B cell (primary cell): ENCODE results near the gene NBAS. TPM values are rescaled to one million over a fixed set of nuclear protein-coding genes. Genes with fewer than 3 reads are reported as not detected.
"Not testable (repeated sequence)": the region's sequence is repeated elsewhere in the genome, so short reads cannot be mapped to it uniquely, and the experiment has no call there.

ENCODE experiments used
- ATAC-seq: fragments of 200-7000 bp; cut with Tn5 transposase; one replicate; pipeline ENCODE4 v1.10.0; 2021; ENCODE audit warnings: low read depth, mild to moderate bottlenecking, moderate number of reproducible peaks, moderate library complexity
- CTCF ChIA-PET: fragments of 350-600 bp; sonication (Branson Sonifier 250); formaldehyde crosslinking; loops from one replicate; lab custom pipeline; 2021; ENCODE audit warnings: antibody characterized with exemption, inconsistent platforms; lab: Charles Lee
- POLR2A ChIA-PET: fragments of 350-600 bp; sonication (Branson Sonifier 250); formaldehyde crosslinking; loops from one replicate; lab custom pipeline; 2021; ENCODE audit warnings: antibody characterized with exemption; lab: Charles Lee
- DNase-seq: peaks from one replicate; pipeline ENCODE4 v3.0.0; 2013
- H2AFZ ChIP-seq: 2 replicates; pipeline ENCODE4 v1.6.1; 2012; ENCODE audit warnings: mild to moderate bottlenecking, low read depth, low read length; ENCODE audit not compliant: insufficient read depth, poor library complexity, severe bottlenecking
- H3K27ac ChIP-seq, 2 donors: 1 replicate in 1 of 2; 2 replicates in 1 of 2; pipeline ENCODE4 v1.5.1; 2012 to 2013; ENCODE audit warnings: low read length in 2 of 2, mild to moderate bottlenecking in 2 of 2, moderate library complexity in 1 of 2
- H3K27me3 ChIP-seq, 4 experiments: fragments of 200-600 bp in 1 of 4; sonication (generic) in 1 of 4; replicated peaks in 1 of 4; 1 replicate in 2 of 4; 2 replicates in 2 of 4; pipeline versions ENCODE4 v1.6.1 to v1.7.0; 2013 to 2016; ENCODE audit warnings: low read length in 3 of 4, mild to moderate bottlenecking in 2 of 4, mixed read lengths in 1 of 4, moderate library complexity in 1 of 4; ENCODE audit not compliant: insufficient read depth in 4 of 4, control insufficient read depth in 3 of 4; ENCODE audit errors: control extremely low read depth in 1 of 4
- H3K36me3 ChIP-seq, 2 experiments: replicated peaks in 1 of 2; 1 replicate in 1 of 2; 2 replicates in 1 of 2; pipeline versions ENCODE4 v1.6.1 to v1.7.1; 2013; ENCODE audit warnings: low read length in 1 of 2; ENCODE audit not compliant: insufficient read depth in 2 of 2, control insufficient read depth in 1 of 2; ENCODE audit errors: control extremely low read depth in 1 of 2, extremely low read depth in 1 of 2
- H3K4me1 ChIP-seq, 2 donors: fragments of 200-600 bp in 1 of 2; sonication (generic) in 1 of 2; 1 replicate in 1 of 2; 2 replicates in 1 of 2; pipeline versions ENCODE4 v1.5.1 to v1.6.1; 2013 to 2017; ENCODE audit warnings: low read length in 2 of 2; ENCODE audit not compliant: control insufficient read depth in 2 of 2, insufficient read depth in 2 of 2
- H3K4me2 ChIP-seq: replicated peaks from 2 replicates; pipeline ENCODE3; 2012; ENCODE audit warnings: mild to moderate bottlenecking, low read depth, low read length; ENCODE audit not compliant: poor library complexity, severe bottlenecking
- H3K4me3 ChIP-seq, 5 experiments: fragments of 200-600 bp in 1 of 5; sonication (generic) in 1 of 5; 1 replicate in 3 of 5; 2 replicates in 2 of 5; pipeline versions ENCODE4 v1.5.1 to v1.7.0; 2011 to 2016; ENCODE audit warnings: low read length in 4 of 5, mild to moderate bottlenecking in 4 of 5, low read depth in 2 of 5, control low read depth in 1 of 5, moderate library complexity in 1 of 5; ENCODE audit not compliant: insufficient read depth in 1 of 5; ENCODE audit errors: control extremely low read depth in 1 of 5, extremely low read depth in 1 of 5
- H3K79me2 ChIP-seq: fragments of 200-600 bp; sonication (generic); one replicate; pipeline ENCODE4 v1.6.0; 2016; ENCODE audit warnings: low read length; ENCODE audit not compliant: control insufficient read depth, insufficient read depth
- H3K9ac ChIP-seq: fragments of 200-600 bp; sonication (generic); 2 replicates; pipeline ENCODE4 v1.6.1; 2017; ENCODE audit warnings: mild to moderate bottlenecking, low read length, moderate library complexity
- H3K9me3 ChIP-seq, 3 donors: one replicate each; pipeline versions ENCODE4 v1.6.1 to v1.7.1; 2013; ENCODE audit warnings: low read length in 2 of 3; ENCODE audit not compliant: control insufficient read depth in 2 of 3, insufficient read depth in 1 of 3; ENCODE audit errors: control extremely low read depth in 1 of 3
- H4K20me1 ChIP-seq: 2 replicates; pipeline ENCODE4 v1.6.0; 2012; ENCODE audit warnings: mild to moderate bottlenecking, low read length; ENCODE audit not compliant: insufficient read depth, control insufficient read depth, poor library complexity, severe bottlenecking
- H3K27ac Mint-ChIP-seq: one replicate; pipeline ENCODE4 v1.8.0; 2021; ENCODE audit warnings: mixed read lengths
- H3K27me3 Mint-ChIP-seq: one replicate; pipeline ENCODE4 v1.8.0; 2021; ENCODE audit warnings: mixed read lengths
- H3K4me1 Mint-ChIP-seq: one replicate; pipeline ENCODE4 v1.8.0; 2021; ENCODE audit warnings: mixed read lengths
- H3K4me3 Mint-ChIP-seq: one replicate; pipeline ENCODE4 v1.8.0; 2021; ENCODE audit warnings: mixed read lengths
- H3K9me3 Mint-ChIP-seq: one replicate; pipeline ENCODE4 v1.8.0; 2022; ENCODE audit warnings: mixed read lengths; ENCODE audit not compliant: insufficient read depth
- EZH2 ChIP-seq: IDR thresholded peaks from 2 replicates; pipeline ENCODE4 v1.6.1; 2012; ENCODE audit warnings: borderline replicate concordance, low read depth, mild to moderate bottlenecking, moderate library complexity, low read length; ENCODE audit not compliant: insufficient read depth, poor library complexity, severe bottlenecking
- WGBS: methylation state at CpG from one replicate; pipeline ENCODE4 v1.1.5; 2013; ENCODE audit warnings: missing lambda C conversion rate; ENCODE audit not compliant: insufficient coverage; 5-methylcytosine and 5-hydroxymethylcytosine counted together
- intact Hi-C: fragments of 100-400 bp; cut with micrococcal nuclease; formaldehyde crosslinking; loops from one replicate; pipeline ENCODE4 v1.10.0; 2022
- polyA plus RNA-seq: library from polyadenylated mRNA; depleted of rRNA; stranded (reverse); fragments of >200 nt; gene quantifications from 2 replicates; pipeline ENCODE4 v1.2.3, GENCODE V29; 2012
- total RNA-seq, 2 donors: library from RNA; stranded (reverse); fragments of 120-200 nt in 1 of 2; gene quantifications; 1 replicate in 1 of 2; 2 replicates in 1 of 2; pipeline versions ENCODE4 v1.2.3 to v1.2.4, GENCODE V29; 2013 to 2022
- TF ChIP-seq, protein P1 (sequence below): fragments of 200-600 bp; IDR thresholded peaks from one replicate; pipeline ENCODE4 v1.8.0; 2022; ENCODE audit warnings: antibody characterized with exemption, mild to moderate bottlenecking

Gene NBAS
- total and polyA plus RNA-seq, 2 donors (not counting 1 experiment from before 2014, with no cell fraction given): 10.6 to 37.3 TPM

DNA sequence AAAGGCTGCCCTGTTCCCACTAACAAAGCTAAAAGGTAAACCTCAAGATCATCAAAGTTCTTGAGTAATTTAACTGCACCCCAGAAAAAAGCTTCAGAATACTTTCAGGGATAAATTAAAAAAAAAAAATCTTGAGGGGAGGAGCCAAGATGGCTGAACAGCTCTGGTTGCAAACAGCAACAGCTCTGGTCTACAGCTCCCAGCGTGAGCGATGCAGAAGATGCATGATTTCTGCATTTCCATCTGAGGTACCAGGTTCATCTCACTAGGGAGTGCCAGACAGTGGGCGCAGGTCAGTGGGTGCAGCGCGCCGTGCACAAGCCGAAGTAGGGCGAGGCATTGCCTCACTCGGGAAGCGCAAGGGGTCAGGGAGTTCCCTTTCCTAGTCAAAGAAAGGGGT is 121.8 kb downstream of the NBAS start:
- H4K20me1 ChIP-seq, H3K27ac ChIP-seq, H3K4me1 Mint-ChIP-seq, H3K9me3 ChIP-seq, H3K27me3 Mint-ChIP-seq, POLR2A ChIA-PET, ATAC-seq, H3K27me3 ChIP-seq, H3K27ac Mint-ChIP-seq, DNase-seq, H3K4me2 ChIP-seq, H3K4me3 Mint-ChIP-seq, intact Hi-C loops, H3K4me1 ChIP-seq, H3K36me3 ChIP-seq, H3K9ac ChIP-seq, H3K79me2 ChIP-seq, CTCF ChIA-PET, H3K9me3 Mint-ChIP-seq, H2AFZ ChIP-seq, H3K4me3 ChIP-seq: not testable (repeated sequence)
- 100% methylated on average over 2 of the region's 10 CpGs for WGBS

DNA sequence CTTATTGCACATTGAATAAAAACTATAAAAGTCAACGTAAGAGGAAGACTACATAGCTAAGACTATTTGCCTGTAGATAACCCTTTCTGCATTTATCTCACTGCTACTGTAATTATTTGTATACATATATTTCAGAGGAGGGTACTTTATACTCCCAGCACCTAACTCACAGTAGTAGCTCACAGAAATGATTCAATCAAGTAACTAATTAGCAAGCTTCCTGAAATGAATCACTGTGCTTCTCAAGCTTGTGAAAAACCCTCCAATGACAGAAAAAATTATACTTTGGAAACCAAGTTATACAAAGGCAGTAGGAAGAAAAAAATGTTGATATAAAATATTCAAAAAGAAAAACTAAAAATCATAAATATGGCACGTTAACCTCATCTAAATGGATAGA is 124.9 kb downstream of the NBAS start:
- no peaks in the 10 kb centered on the region for H3K27me3 Mint-ChIP-seq
- POLR2A ChIA-PET: no interaction called here

More for the DNA sequence above, 124.9 kb downstream of the NBAS start:
- ATAC-seq (no peak), DNase-seq (no peak)
- H3K27ac ChIP-seq: no peak overlapping the region
- Mint-ChIP-seq H3K4me3 (no peak overlapping the region), H3K9me3 (no peaks in the 10 kb centered on the region), H3K4me1 (peaks cover 3% of the 10 kb centered on the region), H3K27ac (no peak overlapping the region)
- no peak overlapping the region for H3K9ac ChIP-seq
- no peaks in the 10 kb centered on the region for H3K36me3 ChIP-seq
- intact Hi-C loops: no loop called here
- no peak overlapping the region for H2AFZ ChIP-seq
- CTCF ChIA-PET: interaction anchor here (1.3 kb wide), 1 partner anchor 141 kb away, joined by 5 read pairs; no protein-coding TSS in a partner anchor
- H3K4me3 ChIP-seq: no peak overlapping the region
- H4K20me1 ChIP-seq: no peaks in the 10 kb centered on the region
- no peaks in the 10 kb centered on the region for H3K4me1 ChIP-seq
- H3K4me2 ChIP-seq: no peak overlapping the region
- no peaks in the 10 kb centered on the region for H3K27me3 ChIP-seq
- TF ChIP-seq, protein P1, sequence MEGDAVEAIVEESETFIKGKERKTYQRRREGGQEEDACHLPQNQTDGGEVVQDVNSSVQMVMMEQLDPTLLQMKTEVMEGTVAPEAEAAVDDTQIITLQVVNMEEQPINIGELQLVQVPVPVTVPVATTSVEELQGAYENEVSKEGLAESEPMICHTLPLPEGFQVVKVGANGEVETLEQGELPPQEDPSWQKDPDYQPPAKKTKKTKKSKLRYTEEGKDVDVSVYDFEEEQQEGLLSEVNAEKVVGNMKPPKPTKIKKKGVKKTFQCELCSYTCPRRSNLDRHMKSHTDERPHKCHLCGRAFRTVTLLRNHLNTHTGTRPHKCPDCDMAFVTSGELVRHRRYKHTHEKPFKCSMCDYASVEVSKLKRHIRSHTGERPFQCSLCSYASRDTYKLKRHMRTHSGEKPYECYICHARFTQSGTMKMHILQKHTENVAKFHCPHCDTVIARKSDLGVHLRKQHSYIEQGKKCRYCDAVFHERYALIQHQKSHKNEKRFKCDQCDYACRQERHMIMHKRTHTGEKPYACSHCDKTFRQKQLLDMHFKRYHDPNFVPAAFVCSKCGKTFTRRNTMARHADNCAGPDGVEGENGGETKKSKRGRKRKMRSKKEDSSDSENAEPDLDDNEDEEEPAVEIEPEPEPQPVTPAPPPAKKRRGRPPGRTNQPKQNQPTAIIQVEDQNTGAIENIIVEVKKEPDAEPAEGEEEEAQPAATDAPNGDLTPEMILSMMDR: no peak
- TF ChIP-seq EZH2: no peak
- H3K79me2 ChIP-seq: no peaks in the 10 kb centered on the region
- no CpG with 5 or more reads among the region's 2 CpGs for WGBS
- H3K9me3 ChIP-seq: peaks cover 0 to 4% (median 0%) of the 10 kb centered on the region in 3 donors
